ENCODE measurements around the gene UQCRH. TPM values are rescaled to one million over a fixed set of nuclear protein-coding genes. Genes with fewer than 3 reads are reported as not detected.
A peak's percentile ranks its signal among the peaks of the same experiment; 100 is the strongest.
"Not testable (repeated sequence)": the region's sequence is repeated elsewhere in the genome, so short reads cannot be mapped to it uniquely, and the experiment has no call there.

The UQCRH gene
- total RNA-seq, 1 donor, result 233 TPM

DNA sequence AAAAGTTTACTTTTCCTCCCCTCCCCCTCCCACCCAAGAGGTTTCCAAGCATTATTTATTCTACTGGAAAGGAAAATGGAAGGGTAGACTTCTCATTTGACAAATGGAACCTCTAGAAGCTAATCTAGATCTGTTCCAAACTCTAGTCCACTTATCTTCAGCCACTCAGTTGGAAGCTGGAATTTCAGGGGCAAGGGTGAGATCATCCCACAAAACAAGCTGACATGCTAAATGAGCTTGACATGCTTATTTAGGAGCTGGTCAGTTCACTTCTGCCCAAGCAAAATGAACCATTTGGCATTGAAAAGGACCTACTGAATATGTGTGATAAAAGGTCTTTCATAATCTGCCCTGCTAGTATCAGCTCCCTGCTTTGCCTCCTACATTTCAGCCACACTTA, 5.1 kb upstream of the UQCRH start:
- no peak for DNase-seq (ENCODE audit: low read depth in 2 of 3, low spot score in 2 of 3)

DNA sequence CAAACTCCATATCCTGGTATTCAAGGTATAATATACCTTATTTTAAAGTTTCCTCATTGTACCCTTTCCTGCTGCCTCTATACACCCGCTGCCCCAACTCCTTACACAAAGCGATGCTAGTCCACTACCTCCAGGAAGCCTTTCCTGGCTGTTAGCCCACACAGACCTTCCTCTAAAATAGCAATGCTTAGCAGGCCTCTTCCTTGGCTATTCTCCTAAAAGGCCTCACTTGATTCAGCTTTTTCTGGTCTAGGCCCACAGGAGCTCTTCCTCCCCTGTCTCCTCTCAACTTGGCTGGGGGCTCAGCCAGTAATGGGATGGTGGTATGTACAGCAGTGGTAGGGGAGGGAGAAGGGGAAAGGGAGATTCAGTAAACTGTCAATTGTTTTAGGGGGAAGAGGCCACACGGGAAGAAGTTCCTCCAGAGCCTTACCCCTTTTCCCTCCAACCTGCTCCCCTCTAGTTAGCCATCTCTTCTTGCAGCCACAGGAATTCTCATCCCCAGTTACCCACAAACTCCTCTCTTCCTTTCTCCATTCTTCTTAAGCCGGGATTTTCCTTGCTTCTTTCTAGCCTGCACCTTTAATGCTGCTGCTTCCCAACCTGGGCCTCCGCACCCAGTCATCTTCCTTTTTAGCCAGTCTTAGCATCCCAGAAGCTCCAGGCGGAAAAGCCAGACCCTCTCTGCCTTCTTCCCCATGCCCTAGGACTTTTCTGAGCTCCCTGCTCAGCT, 2.7 kb upstream of the UQCRH start:
- DNase-seq (ENCODE audit: low read depth in 2 of 3, low spot score in 2 of 3), result no peak

DNA sequence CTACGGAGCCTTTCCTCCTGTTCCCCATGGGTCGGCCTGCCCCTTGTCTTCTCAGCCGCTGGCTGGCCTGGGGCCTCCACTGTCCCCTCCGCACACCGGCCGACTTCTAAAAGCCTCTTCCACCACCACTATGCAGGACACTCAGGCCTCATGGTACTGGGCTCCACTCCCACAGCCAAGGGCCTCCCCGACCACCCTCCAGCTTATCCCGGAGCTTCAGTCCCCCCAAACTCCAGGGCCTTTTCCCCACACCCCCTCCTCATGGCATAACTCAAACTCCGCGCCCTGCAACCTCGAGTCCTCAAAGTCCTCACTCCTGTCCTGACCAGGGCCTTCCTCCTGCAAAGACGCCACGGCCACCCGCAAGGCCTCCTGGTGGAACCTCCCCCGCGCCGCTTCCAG, 2.1 kb upstream of the UQCRH start:
- no peak for DNase-seq (ENCODE audit: low read depth in 2 of 3, low spot score in 2 of 3)

DNA sequence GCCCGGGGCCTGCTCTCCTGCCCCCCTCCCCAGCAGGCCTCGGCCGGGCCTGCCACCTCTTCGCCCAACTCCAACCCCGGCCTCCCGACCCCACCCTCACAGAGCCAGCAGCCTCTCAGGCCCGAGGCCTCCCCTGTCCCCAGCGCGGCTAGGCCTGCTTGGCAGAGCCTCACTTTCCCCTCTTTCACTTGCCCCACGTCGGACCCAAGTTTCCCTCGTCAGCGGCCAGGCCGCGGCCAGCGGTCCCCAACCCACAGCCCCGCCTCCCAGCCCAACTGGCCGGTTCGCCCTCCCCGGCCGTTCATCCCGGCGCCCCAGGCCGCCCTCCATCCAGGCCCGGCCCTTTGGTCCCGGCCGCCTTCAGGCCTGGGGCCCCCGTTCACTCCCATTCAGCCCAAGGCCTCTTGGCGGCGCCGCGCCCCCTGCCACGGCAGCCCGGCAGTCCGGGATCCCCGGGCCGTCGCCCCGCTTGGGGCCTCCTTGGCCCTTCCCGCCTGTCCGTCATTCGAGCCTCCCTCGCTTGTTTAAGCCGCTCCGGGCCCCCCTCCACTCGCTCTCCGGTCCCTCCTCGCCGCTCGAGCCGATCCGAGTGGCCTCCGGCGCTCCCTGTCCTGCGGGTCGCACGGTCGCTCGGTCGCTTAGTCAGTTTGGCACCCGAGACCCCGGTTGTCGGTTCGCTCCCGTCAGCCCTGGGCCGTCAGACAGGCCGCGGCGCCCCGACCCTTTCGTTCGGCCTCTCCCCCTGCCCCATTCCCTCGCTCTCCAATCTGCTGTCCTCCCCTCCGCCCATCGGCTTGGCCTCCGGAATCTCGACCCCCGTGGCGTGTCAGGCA, 1.5 kb upstream of the UQCRH start:
- peak; percentile 22 to 64 (median 59) for DNase-seq (ENCODE audit: low read depth in 2 of 3, low spot score in 2 of 3)

DNA sequence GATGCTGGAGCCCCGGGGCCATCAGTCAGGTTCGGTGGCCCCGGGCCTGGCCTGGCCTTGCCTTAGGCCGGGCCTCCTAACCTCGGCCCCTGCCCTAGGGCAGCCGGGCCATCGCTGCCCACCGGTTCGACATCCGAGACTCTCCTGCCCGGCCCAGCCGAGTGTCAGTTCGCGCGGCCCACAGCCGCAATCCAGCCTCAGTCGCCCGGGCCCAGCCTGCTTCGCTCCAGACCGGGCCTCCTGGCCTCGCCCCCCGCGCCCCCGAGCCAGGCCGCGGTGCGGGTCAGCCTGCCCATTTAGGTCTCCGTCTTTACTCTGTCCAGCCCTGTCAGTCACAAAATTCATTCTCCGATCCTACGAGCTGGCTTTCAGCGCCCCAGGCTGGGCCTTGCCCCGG, 859 bp upstream of the UQCRH start:
- peak in 2 of 3 donors; percentile 29 to 36 for DNase-seq (ENCODE audit: low read depth in 2 of 3, low spot score in 2 of 3)

DNA sequence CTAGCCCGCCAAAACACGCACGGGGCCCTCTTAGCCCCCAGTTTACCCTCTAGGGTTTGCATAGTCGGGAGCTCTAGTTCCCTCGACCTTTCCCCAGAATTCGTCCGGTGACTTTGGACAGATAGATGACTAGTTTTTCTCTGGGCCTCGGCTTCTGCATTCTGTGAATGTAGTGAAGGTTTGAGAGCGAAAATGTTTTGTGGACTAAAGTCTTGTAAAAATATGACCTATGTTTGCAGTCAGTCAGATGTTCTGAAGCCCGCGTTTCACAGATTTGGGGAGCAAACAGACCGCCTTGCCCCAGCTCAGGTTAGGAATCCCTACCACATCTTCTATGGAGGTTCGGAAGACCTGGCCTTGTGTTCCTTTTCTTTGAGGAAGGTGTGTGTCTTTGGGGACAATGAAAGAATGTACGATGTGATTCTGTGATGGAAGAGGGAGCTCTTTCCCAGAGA, 401 bp downstream of the UQCRH start:
- DNase-seq (ENCODE audit: low read depth in 2 of 3, low spot score in 2 of 3), result peak in 1 of 3 donors; percentile 16

- no peak for DNase-seq (ENCODE audit: low read depth in 2 of 3, low spot score in 2 of 3)
Observed at GRCh38 chr1:46306159-46306530, 2.6 kb downstream of the UQCRH start.

DNA sequence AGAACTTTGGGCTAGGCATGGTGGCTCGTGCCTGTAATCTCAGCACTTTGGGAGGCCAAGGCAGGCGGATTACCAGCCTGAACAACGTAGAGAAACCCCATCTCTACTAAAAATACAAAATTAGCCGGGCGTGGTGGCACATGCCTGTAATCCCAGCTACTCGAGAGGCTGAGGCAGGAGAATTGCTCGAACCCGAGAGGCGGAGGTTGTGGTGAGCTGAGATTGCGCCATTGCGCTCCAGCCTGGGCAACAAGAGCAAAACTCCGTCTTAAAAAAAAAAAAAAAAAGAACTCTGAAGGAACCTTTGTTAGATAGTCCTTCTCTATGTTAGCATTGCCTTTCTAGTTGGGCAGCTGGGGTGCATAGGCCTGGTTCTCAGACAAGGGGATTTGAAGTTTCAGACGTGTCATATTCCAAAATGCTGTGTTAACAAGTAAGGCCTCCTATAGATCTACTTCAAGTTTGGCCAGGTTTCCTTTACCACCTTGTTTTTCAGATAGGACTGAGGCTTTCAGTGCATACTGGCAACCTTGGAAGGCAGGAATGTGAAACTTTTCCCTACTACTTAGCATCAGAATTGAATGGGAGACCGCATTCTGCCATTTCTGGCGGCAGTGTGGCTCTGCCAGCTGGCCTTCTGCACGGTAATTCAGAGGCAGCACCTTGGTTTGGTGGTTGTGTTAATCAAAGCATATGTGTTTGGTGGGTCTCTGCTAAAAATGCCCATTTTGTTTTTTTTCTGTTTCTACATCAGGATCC, 6.1 kb downstream of the UQCRH start:
- no peak for DNase-seq (ENCODE audit: low read depth in 2 of 3, low spot score in 2 of 3)

DNA sequence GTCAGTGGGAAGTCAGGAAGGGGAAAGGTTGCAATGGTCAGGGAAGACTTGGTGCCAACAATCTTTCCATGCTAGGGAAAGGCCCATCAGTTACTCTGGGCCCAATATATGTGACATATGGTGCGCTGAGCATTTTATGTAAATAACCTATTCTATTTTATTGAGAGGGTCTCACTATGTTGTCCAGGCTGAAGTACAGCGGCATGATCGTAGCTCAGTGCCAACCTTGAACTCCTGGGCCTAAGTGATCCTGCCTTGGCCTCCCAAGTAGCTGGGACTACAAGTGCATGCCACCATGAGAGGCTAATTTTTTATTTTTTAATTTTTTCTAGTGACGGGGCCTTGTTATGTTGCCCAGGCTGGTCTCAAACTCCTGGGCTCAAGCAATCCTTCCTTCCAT, 6.8 kb downstream of the UQCRH start:
- DNase-seq (ENCODE audit: low read depth in 2 of 3, low spot score in 2 of 3), result no peak

DNA sequence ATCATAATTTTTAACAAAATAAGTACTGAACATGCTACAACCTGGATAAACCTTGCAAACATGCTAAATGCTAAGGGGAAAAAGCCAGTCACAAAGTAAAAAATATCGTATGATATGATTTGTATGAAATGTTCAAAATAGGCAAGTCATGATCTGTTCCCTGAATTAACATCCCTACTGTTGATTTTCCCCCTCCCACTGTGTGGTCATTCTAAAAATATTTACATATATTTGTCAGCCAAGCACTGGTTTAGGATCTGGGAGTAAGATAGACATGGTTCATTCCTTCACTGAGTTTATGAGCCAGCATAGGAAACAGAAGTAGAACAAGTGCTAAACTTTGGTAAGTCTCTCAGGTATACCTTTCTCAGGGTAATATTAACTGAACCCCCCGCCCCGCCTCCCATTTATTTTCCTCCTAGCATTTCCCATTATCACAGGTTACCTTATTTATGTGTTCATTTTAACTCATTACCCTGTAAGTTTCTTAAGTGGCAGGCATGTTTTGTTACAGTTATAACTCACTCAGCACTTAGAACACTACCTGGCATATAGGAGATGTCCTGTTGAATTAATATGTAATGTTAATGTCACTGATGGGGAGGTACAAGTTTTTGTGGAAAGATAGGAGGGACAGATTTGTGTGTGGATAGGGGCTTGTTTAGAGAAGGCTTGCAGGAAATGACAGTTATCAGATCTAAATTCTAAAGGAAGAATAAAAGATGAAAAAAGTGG, 12.3 kb downstream of the UQCRH start:
- DNase-seq (ENCODE audit: low read depth in 2 of 3, low spot score in 2 of 3), result no peak

DNA sequence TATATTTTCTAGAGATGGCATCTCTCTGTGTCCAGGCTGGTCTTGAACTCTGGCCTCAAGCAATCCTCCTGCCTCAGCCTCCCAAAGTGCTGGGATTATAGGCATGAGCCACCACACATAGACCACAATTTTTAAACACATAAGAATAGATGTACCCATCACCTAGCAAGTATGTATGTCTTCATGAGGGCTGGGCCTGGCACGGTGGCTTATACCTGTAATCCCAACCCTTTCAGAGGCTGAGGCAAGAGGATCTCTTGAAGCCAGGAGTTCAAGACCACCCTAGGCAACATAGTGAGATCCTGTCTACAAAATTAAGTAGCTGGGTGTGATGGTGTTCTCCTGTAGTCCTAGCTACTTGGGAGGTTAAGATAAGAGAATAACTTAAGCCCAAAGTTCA, 13.8 kb downstream of the UQCRH start:
- DNase-seq (ENCODE audit: low read depth in 2 of 3, low spot score in 2 of 3), result no peak

DNA sequence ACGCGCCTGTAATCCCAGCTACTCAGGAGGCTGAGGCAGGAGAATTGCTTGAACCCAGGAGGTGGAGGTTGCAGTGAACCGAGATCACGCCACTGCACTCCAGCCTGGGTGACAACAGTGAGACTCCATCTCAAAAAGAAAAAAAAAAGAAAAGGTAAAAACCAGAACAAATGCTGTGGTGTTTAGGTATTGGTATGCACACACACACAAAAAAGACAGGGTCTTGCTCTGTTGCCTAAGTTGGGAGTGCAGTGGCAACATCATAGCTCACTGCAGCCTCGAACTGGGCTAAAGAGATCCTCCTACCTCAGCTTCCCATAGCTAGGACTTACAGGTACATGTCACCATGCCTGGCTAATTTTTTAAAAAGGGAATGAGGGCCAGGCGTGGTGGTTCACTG, 15.8 kb downstream of the UQCRH start:
- DNase-seq (ENCODE audit: low read depth in 2 of 3, low spot score in 2 of 3), result not testable (repeated sequence)

DNA sequence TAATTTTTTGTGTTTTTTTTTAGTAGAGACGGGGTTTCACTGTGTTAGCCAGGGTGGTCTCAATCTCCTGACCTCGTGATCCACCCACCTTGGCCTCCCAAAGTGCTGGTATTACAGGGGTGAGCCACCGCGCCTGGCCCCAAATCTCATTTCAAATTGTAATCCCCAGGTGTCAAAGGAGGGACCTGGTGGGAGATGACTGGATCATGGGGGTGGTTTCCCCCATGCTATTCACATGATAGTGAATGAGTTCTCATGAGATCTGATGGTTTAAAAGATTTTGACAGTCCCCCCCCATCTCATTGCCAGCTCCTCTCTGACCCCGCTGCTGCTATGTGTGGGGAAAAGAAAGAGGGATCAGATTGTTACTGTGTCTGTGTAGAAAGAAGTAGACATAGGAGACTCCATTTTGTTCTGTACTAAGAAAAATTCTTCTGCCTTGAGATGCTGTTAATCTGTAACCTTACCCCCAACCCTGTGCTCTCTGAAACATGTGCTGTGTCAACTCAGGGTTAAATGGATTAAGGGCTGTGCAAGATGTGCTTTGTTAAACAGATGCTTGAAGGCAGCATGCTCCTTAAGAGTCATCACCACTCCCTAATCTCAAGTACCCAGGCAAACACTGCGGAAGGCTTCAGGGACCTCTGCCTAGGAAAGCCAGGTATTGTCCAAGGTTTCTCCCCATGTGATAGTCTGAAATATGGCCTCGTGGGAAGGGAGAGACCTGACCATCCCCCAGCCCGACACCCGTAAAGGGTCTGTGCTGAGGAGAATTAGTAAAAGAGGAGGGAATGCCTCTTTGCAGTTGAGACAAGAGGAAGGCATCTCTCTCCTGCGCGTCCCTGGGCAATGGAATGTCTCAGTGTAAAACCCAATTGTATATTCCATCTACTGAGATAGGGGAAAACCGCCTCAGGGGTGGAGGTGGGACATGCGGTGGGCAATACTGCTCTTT, 16.7 kb downstream of the UQCRH start:
- not testable (repeated sequence) for DNase-seq (ENCODE audit: low read depth in 2 of 3, low spot score in 2 of 3)

DNA sequence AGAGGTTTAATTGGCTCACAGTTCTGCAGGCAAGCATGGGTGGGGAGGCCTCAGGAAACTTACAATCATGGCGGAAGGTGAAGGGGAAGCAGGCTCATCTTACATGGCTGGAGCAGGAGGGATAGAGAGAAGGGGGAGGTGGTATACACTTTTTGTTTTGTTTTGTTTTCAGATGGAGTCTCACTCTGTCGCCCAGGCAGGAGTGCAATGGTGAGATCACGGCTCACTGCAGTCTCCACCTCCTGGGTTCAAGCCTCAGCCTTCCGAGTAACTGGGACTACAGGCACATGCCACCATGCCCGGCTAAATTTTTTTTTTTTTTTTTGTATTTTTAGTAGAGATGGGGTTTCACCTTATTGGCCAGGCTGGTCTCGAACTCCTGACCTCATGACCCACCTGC, 18.7 kb downstream of the UQCRH start:
- not testable (repeated sequence) for DNase-seq (ENCODE audit: low read depth in 2 of 3, low spot score in 2 of 3)

- DNase-seq (ENCODE audit: low read depth in 2 of 3, low spot score in 2 of 3), result not testable (repeated sequence)
Observed at GRCh38 chr1:46325285-46326076, 22.0 kb downstream of the UQCRH start.

DNA sequence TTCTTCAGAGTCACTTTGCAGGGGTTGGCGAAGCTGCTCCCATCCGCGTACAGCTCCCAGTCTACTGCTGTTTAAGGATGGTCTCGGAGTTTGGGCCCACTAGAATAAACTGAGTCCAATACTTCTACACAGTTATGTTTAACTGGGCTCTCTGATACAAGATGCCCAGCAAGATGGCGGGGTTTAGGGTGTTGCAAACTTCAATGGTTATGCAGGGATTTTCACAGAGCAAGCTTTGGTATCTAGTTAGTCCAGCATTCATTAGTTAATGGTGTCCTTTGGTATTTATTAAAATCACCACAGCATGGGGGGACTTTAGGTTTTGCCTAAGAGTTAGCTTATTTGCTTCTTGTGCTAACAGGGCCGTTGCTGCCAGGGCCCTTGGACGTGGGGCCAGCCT, 24.7 kb downstream of the UQCRH start:
- not testable (repeated sequence) for DNase-seq (ENCODE audit: low read depth in 2 of 3, low spot score in 2 of 3)

GRCh38 chr1:46329807-46330206, 26.3 kb downstream of the UQCRH start:
- not testable (repeated sequence) for DNase-seq (ENCODE audit: low read depth in 2 of 3, low spot score in 2 of 3)

GRCh38 chr1:46330381-46330780, 26.9 kb downstream of the UQCRH start:
- not testable (repeated sequence) for DNase-seq (ENCODE audit: low read depth in 2 of 3, low spot score in 2 of 3)
